HG03196 (cell line): Measurements from ENCODE around the gene STAP2.

Experiments
- ATAC-seq: cut with Tn5 transposase; IDR thresholded peaks from one replicate; pipeline ENCODE4 v1.9.1; 2021; ENCODE audit not compliant: unreplicated experiment

STAP2 gene, protein sequence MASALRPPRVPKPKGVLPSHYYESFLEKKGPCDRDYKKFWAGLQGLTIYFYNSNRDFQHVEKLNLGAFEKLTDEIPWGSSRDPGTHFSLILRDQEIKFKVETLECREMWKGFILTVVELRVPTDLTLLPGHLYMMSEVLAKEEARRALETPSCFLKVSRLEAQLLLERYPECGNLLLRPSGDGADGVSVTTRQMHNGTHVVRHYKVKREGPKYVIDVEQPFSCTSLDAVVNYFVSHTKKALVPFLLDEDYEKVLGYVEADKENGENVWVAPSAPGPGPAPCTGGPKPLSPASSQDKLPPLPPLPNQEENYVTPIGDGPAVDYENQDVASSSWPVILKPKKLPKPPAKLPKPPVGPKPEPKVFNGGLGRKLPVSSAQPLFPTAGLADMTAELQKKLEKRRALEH

DNA sequence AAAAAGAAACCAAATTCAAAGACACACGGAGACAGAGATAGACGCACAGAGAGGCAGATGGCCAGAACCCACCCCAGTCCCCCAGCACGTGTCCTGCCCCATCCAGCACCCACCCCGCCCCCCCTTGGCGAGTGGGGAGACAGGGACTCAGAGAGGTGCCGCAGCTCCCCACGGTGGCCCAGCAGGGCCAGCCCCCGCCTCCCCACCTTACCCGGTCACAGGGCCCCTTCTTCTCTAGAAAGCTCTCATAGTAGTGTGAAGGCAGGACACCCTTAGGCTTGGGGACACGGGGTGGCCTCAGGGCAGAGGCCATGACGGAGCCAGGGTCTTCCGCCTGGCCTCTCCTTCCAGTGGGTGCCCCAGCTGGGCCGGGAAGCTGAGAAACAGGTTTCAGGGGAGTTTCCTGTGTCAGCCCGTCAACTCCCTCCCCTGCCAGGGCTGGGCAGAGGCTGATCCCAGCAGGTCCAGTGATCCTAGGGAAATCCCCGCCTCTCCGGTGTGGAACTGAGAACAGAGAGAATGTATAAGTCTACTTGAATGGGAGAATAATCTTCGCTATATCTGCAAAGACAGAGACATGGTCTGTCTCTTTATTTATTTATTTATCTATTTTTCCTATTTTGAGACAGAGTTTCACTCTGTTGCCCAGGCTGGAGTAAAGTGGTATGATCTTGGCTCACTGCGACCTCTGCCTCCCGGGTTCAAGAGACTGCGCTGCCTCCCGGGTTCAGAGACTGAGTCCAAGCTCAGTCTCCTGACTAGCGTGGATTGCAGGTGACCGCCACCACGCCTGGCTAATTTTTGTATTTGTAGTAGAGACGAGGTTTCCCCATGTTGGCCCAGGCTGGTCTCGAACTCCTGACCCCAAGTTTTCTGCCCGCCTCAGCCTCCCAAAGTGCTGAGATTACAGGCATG is at the start of gene STAP2:
Gene STAP2, minus strand, starts transcription at position 387 of the 915 bp plus-strand sequence. Its CDS starts 74 bp downstream, at position 313.
- no peak for ATAC-seq

DNA sequence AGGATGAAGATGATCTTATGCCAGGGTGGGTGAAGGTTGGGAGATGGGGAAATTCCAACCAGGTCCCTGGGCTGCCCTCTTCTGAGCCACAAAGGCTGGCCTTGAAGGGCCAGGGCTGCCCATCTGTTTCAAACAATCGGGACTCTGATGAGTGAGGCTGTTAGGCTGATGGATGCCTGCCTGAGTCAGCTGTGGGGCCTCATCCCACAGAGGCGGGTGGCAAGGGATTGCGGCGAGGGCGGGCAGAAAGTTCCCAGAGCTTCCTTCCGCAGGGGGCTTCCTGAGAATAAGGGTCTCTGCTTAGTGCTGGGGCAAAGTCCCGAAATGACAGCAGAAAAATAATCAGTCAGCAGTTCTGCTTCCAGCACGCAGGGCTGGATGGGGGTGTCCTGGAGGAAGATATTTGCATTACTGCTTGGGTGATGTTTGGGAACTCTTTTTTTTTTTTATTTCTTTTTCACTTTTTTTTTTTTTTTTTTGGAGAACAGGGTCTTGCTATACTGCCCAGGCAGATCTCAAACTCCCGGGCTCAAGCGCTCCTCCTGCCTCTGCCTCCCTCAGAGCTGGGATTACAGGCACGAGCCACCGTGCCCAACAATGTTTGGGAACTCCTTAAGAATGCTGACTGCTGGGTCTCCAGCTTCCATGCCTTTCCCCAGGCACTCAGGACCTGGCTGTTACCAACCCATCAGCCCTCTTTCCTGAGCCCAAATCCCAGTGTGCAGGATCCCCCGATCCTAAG is 47.6 kb upstream of the STAP2 start:
- ATAC-seq: no peak

DNA sequence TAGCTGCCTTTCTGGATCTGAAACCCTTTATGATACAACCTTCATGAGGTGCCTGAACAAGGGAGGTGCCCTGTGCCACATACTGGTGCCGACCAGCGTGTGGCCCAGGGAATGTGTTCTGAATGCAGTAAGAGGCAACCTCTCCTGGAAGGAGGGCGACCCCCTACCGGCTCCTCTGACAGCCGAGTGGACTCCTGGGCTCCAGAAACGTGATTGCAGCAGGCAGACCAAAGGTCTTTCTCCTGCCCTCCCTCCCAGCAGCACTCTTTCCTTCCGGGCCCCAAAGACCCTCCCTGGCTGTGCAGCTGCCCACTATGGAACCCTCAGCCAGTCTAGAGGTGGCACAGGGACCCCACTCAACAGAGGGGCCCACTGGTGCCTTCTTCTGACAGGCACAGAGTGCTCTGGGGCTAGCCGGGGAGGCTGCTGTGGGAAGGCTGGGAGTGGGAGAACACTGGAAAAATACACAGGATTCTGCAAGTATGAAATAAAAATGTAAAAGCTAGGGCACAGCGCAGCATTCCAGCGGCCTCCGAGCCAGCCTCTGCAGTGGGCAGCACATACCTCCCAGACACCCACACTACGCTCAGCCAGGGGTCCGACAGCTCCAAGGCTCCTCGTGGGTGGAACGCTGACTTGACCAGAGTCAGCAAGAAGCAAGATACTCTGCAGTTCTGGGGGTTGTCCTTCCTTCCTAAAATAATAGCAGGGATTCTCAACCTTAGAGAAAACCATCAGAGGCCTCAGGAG is 46.8 kb upstream of the STAP2 start:
- no peak for ATAC-seq

DNA sequence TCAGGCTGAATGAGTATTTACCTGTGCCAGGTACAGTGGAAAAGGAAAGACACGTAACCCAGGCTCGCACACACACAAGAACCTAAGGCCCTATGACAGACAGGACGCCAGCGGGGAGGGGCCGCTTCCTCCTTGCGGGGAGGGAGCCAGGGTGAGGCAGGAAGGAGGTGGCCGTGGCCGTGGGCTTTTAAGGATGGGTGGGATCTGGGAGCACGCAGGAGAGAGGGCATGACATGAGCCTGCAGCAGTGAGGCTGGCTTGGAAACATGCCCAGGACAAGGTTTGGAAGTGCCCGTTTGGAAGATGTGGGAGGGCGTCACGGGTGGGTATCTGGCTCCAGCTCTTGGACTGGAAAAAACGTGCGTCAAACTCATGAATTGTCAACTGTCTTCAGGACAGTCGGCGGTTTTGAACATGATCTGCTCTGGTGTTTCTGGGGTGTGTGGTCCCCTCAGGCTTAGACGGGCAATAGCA is 41.7 kb upstream of the STAP2 start:
- no peak for ATAC-seq

DNA sequence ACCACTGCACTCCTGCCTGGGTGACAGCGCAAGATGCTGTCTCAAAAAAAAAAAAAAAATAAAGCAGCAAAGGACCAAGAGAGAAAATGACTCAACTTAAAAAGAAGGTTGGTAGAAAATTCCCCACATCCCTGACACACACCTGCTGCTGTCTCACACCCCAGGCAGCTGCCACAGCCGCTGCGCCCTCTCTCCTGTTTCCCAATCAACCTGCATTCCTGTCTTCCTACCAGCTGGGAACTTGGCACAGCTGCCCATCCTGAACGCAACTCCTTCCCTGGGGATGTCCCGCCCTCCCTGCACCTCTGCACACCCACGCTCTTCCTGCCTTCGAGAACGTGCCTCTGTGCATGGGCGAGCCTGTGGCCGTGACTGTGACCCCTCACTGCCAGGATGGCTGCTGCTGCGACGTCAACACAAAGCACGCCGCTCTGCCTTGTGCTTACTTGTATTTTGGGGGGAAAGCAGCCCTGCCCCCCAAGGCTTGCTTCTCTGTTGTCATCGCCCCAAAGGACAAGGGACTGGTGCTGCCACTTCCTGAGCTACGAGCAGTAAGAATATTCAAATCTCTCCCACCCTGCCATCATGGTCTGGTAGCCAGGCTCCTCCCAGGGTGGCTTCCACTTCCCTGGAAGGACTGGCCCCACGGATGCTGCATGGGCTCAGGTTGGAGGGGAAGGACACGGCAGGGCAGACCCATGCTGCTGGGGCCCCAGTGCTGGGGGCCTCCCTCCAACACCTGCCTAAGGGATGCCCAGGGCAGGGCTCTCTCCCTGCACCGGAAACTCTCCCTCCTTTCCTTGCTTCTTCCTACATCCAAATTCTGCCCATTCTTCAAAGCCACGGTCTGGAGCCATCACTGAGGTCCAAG is 41.0 kb upstream of the STAP2 start:
- no peak for ATAC-seq

DNA sequence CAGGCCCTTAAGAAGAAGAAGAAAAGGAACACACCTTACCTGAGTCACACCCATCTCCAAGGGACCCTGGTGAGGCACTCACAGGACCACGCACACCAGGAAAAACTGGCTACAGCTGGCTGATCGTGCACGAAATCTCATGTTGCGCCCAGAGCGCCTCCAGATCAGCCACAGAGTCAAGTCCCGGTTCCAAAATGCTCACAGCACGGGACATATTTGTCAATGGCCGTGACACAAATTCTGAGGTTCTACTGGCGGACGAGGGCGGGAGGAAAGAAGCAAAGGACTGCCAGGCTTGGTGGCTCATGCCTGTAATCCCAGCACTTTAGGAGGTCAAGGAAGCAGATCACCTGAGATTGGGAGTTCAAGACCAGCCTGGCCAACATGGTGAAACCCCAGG is 40.3 kb upstream of the STAP2 start:
- ATAC-seq: no peak

DNA sequence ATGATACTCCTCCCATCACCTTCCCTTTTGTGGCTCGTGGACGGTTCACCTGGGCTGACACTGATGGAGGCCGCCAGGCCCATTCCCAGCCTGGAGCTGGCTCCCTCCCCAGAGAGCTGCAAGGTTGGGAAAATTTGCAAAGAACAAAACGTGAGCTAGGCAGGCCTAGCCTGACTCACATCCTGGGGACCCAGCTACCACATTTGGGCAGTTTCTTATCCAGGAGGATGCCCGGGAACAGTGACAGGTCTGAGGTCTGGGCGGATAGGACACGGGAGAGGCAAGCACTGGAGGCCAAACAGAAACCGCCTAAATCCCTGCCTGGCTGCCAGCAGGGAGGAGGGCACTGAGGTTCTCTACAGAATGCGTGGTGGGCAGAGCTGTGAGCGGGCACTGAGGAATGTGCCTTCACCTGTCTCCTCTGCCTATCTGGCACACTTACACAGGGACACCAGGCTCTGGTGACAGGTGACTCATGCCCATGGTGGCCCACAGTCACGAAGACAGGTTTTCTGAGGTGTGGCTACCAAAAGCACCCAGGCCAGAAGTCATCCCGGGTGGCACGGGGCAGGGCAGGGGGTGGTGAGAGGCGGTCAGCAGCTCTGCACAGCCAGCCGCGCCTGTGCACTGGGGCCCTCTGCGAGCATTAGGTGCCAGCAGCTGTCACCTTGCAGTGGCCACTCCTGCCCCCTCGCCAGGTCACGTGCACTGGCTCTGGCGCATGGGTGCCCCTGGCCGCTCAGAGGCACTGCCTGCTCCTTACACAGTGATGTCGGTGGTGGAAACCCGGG is 38.6 kb upstream of the STAP2 start:
- no peak for ATAC-seq

DNA sequence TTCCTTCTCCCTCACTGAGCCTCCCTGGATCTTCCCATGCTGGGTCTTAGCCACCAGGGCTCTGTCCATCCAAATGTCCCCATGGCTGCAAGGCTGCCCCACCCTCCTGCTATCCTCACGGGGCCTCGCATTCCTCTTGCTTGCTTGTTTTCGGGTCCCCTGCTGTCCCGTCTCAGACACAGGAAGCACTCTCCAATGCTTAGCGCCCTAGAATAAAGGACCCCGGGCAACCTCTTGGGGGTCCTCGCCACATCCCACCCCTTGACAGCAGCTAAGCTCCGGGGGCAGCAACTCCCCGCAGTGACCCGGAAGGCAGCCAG is 38.0 kb upstream of the STAP2 start:
- ATAC-seq: no peak

DNA sequence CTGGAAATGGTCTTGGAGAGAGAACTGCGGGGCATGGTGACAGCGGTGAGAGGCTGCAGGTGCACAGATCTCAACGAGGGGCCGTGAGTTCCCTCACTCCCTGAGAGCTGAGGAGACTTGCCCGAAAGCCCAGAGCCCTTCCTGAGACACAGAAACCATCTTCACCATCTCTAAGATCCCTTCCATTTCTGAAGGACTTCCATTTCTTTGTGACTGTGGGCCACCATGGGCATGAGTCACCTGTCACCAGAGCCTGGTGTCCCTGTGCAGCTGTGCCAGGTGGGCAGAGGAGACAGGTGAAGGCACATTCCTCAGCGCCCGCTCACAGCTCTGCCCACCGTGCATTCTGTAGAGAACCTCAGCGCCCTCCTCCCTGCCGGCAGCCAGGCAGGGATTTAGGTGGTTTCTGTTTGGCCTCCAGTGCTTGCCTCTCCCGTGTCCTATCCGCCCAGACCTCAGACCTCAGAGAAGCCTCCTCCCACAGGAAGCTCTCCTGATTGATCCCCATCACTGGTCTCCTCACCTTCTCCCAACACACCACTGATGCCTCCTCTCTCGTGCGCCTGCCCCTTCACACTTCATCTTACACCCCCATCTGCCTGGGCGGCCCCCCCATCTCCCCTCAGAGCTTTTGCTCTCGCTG is 37.5 kb upstream of the STAP2 start:
- no peak for ATAC-seq

DNA sequence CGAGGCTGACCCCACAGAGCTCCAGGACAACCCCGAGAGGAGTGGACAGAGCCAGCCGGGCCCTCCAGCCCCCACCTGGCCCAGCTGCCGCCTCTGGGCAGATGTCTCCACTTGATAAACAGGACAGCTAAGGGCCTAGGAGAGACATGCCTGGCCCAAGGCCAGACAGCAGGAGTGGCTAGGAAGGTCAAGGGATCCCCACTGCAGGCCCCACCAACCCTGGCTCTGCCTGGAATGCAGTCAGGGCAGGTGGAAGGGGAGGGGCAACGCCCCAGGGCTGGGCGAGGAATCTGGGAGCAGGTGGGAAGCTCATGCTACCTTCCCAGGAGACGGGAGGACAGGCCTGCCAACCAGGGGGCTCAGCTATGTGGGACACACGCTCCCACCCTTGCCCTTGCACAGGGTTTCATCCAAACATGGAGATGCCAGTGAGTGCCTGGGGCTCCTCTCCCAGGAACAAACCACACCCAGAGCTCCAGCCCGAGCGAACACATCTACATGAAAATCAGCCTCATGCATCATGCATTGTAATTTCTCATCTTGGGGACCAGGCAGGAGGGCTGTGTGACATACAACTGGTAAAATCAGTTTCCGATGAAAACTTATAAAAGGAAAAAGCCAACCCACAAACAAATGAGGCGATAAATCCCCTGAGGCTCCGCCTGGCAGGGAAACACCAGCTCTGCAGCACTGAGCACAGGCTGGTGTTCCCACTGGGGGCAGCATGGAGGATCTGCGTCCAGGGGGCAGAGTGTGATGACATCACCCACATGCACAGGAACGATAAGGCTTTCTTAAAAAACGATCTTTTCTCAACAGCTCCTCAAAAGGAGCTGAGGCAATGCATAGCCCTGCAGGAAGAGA is 36.8 kb upstream of the STAP2 start:
- ATAC-seq: peak; percentile 39

DNA sequence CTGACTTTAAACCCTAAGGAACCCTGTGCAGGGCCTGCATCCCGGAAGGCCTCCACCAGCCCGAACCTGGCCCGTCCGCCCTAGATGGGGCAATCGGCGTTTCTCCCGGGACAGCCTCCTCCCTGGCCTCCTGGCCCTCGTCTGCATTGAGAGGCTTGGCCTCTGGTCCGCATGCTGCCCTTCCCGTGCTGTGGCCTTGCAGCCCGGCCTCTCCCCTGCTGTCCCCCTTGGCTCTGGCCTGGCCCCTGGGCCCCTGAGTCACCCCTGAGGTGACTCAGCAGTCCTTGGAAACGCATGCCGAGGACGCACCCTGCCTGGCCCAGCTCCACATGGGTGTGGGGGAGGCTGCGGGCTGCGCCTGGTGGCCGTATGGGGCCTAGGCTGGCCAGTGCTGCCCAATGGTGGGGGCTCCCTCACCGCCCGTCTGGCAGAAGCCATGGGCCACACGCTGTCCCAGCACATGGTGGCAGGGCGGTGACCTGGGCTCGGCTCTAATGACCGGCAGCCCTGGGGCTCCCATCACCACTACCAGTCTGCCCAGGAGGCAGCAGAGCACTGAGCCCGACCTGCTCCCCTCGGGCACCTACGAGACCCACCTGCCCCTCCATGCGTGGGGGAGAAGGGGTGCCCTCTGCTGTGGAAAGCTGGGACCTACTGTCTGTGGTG is 36.0 kb upstream of the STAP2 start:
- ATAC-seq: no peak

DNA sequence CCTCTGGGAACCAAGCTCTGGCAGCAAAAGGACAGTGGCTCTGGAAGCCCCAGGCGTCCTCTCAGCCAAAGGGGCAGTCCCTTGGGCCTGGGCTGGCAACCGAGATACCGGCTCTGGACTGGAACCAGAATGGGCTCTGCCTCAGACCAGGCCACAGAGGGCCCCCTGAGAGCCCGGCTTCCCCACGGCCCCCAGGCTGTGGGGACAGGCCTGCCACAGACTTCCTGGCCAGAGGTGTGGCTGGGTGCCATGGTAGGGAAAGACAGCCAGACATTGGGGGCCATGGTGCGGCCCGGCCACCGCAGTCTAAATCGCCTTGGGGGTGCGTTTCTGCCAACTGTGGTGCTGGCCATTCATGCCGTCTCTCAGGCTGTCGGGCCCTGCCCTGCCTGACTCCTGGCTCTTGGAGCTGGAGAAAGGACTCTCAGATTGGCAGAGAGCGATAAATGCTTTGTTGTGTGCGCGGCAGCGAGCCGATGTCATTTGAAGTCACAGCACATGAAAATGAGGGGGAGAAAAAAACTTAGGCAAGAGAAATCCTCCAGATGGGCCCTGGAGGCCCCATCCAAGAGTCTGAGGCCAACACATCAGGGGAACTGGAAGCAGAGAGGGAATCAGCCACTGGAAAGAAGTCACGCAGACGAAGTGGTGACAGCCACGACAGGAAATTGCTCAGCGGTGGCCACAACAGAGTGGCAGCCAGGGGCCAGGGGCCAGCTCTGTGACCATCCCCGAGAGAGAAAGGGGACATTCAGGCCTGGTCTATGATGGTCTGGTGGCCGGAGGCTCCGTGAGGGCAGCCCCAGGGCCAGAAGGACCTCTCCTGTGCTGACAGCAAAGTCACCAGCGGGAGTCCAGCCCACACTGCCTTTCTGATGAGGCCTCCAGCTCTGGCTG is 35.2 kb upstream of the STAP2 start:
- no peak for ATAC-seq

DNA sequence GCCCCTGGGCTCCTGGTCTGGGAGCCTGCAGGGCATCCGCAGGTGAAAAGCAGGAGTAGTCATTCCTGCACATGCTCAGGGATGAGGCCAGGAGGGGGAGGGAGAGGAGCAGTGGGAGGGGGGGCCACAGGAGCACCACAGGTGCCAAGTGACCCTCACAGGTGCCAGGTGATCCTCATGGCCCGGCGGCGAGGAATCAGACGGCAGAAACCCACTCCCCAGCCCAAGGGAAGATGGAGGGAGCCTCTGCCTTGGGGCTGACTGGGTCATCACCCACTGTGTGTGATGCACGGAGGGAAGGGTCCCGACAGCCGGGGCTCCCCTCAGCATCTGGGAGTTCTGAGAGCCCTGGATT is 34.4 kb upstream of the STAP2 start:
- no peak for ATAC-seq

DNA sequence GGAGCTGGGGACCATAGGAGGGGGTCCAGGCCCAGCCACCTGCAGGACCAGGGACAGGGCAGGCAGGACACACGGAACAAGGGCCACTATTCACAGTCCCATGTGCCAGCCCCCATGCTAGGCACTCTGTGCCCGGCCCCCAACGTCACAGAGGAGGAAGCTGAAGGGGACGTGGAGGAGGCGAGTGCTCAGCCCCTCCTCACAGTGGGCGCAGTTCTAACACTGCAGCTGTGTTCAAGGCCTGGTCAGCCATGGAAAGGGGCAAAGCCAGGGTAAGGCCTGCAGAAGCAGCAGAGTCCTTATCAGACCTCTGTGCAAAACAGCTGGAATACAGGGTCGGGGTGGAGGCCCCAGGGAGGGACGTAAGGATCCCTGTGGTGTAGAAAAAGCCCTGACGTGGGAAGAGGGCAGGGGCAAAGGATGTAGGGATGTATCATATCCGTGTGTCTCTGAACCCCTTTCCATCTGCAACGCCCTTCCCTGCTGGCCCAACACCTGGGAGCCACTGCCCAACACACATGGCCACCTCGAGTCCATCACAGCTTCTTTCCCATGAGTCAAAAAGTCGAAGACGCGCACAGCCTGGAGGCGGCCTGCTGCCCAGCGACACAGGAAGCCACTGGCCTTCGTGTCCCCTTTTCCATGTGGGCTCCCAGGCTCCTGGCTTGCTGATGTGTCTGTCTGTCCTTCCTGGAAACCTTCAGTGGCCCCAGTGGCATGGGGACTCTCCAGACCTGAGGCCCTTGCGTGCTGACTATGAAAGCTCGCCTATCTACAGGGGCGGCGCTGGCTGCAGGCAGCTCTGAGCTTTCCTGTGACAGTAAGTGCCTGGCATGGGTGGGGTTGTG is 33.8 kb upstream of the STAP2 start:
- no peak for ATAC-seq
